Hepatocyte (in vitro differentiated cells): Measurements from ENCODE around the gene DDX5. TPM values are rescaled to one million over a fixed set of nuclear protein-coding genes. Genes with fewer than 3 reads are reported as not detected.
A peak's percentile ranks its signal among the peaks of the same experiment; 100 is the strongest.

Experiments used
- DNase-seq: peaks from one replicate; pipeline ENCODE4 v3.0.0-alpha.2; 2016; ENCODE audit warnings: low spot score
- H2AFZ ChIP-seq: fragments of 200-600 bp; sonication (generic); 2 replicates; pipeline ENCODE4 v1.6.0; 2016; ENCODE audit warnings: antibody characterized with exemption, mild to moderate bottlenecking
- H3K27ac ChIP-seq: fragments of 200-600 bp; sonication (generic); 2 replicates; pipeline ENCODE4 v1.5.1; 2016; ENCODE audit warnings: mild to moderate bottlenecking
- H3K27me3 ChIP-seq: fragments of 200-600 bp; sonication (generic); 2 replicates; pipeline ENCODE4 v1.6.1; 2016
- H3K36me3 ChIP-seq: fragments of 200-600 bp; sonication (generic); replicated peaks from 2 replicates; pipeline ENCODE4 v1.5.1; 2016; ENCODE audit warnings: low read depth; ENCODE audit not compliant: insufficient read depth
- H3K4me1 ChIP-seq: fragments of 200-600 bp; sonication (generic); 2 replicates; pipeline ENCODE4 v1.5.1; 2016; ENCODE audit warnings: mild to moderate bottlenecking, moderate library complexity; ENCODE audit not compliant: insufficient read depth
- H3K4me2 ChIP-seq: fragments of 200-600 bp; sonication (generic); 2 replicates; pipeline ENCODE4 v1.6.0; 2016
- H3K4me3 ChIP-seq: fragments of 200-600 bp; sonication (generic); 2 replicates; pipeline ENCODE4 v1.5.1; 2016; ENCODE audit warnings: mild to moderate bottlenecking
- H3K79me2 ChIP-seq: fragments of 200-600 bp; sonication (generic); 2 replicates; pipeline ENCODE4 v1.6.0; 2017; ENCODE audit warnings: mild to moderate bottlenecking
- H3K9me2 ChIP-seq: fragments of 200-600 bp; sonication (generic); replicated peaks from 2 replicates; pipeline ENCODE4 v1.6.0; 2017; ENCODE audit warnings: mild to moderate bottlenecking; ENCODE audit not compliant: insufficient read depth
- H3K9me3 ChIP-seq: fragments of 200-600 bp; sonication (generic); 2 replicates; pipeline ENCODE4 v1.5.1; 2016; ENCODE audit warnings: low read depth, mild to moderate bottlenecking
- H4K20me1 ChIP-seq: fragments of 200-600 bp; sonication (generic); 2 replicates; pipeline ENCODE4 v1.6.0; 2016; ENCODE audit warnings: mild to moderate bottlenecking; ENCODE audit not compliant: insufficient read depth, poor library complexity, severe bottlenecking
- CTCF ChIP-seq: fragments of 200-600 bp; sonication (generic); IDR thresholded peaks from 2 replicates; pipeline ENCODE4 v1.5.1; 2016; ENCODE audit warnings: antibody characterized with exemption, mild to moderate bottlenecking; ENCODE audit not compliant: poor library complexity
- EZH2 ChIP-seq: fragments of 200-600 bp; sonication (generic); IDR thresholded peaks from 2 replicates; pipeline ENCODE4 v1.6.1; 2016; ENCODE audit warnings: antibody characterized with exemption, mild to moderate bottlenecking, borderline replicate concordance
- WGBS: methylation state at CpG from one replicate; pipeline ENCODE4 v1.1.6; 2016; ENCODE audit warnings: low lambda C conversion rate; ENCODE audit errors: missing lambda C conversion rate; 5-methylcytosine and 5-hydroxymethylcytosine counted together
- polyA plus RNA-seq: library from polyadenylated mRNA; unstranded; fragments of >200 nt; fragmentation: Nextera tagmentation; extraction: Ambion mirVana; gene quantifications from 2 replicates; pipeline ENCODE4 v1.2.1, GENCODE V29; 2016
- total RNA-seq: library from RNA; depleted of rRNA; stranded (reverse); fragments of >200 nt; gene quantifications from 2 replicates; pipeline ENCODE4 v1.2.3, GENCODE V29; 2014

Gene DDX5
- total and polyA plus RNA-seq, 2 experiments from 2014 or later, result 513 to 786 TPM

DNA sequence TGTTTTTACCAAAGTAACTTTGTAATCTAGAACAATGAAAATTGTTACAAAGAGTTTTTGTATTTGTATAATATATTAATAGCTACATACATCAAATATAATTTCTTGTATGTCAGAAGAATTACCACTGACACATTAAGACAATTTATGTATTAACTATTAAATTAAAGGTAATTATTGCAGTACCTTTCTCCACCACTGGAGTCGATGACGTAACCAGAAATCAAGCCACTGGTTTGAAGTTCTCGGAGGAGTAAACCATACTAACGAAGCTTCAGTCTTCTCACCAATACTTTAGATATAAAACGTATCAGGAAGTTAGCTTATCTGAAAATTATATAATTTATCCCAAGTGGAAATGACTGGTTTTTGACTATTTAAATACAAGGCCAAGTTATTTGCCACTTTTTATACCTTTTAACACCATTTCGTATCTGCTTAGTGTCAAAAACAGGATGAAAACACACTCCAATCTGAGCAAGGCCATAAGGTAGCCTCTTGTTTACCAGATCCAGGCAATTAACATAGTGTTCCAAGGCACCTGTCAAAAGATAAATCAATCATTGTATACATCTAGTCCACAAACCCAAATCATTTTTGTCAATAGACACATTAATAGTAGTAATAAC is 13.5 kb downstream of the DDX5 start:
- no peak overlapping the region for H2AFZ ChIP-seq
- no peak overlapping the region for H3K4me3 ChIP-seq
- no peaks in the 10 kb centered on the region for H3K27me3 ChIP-seq
- TF ChIP-seq EZH2 (no peak), CTCF (peak; percentile 14)
- no peak overlapping the region for H3K27ac ChIP-seq
- H3K4me2 ChIP-seq, result no peak overlapping the region
- DNase-seq, result no peak
- WGBS, result 95% methylated on average over 6 of the region's 6 CpGs
- no peaks in the 10 kb centered on the region for H3K9me2 ChIP-seq
- H4K20me1 ChIP-seq, result no peaks in the 10 kb centered on the region
- H3K9me3 ChIP-seq, result no peaks in the 10 kb centered on the region
- no peaks in the 10 kb centered on the region for H3K36me3 ChIP-seq
- H3K79me2 ChIP-seq, result peaks cover 28% of the 10 kb centered on the region
- H3K4me1 ChIP-seq, result peaks cover 10% of the 10 kb centered on the region

- TF ChIP-seq EZH2, result no peak
- no peak for TF ChIP-seq CTCF
- WGBS, result 91% methylated on average over 3 of the region's 3 CpGs
- Histone ChIP-seq H3K36me3 (no peaks in the 10 kb centered on the region), H3K4me2 (no peak overlapping the region), H3K4me3 (no peak overlapping the region), H4K20me1 (no peaks in the 10 kb centered on the region), H3K4me1 (peaks cover 6% of the 10 kb centered on the region), H3K27ac (no peak overlapping the region), H3K9me3 (no peaks in the 10 kb centered on the region), H2AFZ (no peak overlapping the region), H3K9me2 (no peaks in the 10 kb centered on the region), H3K27me3 (no peaks in the 10 kb centered on the region), H3K79me2 (peaks cover 28% of the 10 kb centered on the region)
- no peak for DNase-seq
Observed at GRCh38 chr17:64491994-64492393, 14.1 kb downstream of the DDX5 start.

DNA sequence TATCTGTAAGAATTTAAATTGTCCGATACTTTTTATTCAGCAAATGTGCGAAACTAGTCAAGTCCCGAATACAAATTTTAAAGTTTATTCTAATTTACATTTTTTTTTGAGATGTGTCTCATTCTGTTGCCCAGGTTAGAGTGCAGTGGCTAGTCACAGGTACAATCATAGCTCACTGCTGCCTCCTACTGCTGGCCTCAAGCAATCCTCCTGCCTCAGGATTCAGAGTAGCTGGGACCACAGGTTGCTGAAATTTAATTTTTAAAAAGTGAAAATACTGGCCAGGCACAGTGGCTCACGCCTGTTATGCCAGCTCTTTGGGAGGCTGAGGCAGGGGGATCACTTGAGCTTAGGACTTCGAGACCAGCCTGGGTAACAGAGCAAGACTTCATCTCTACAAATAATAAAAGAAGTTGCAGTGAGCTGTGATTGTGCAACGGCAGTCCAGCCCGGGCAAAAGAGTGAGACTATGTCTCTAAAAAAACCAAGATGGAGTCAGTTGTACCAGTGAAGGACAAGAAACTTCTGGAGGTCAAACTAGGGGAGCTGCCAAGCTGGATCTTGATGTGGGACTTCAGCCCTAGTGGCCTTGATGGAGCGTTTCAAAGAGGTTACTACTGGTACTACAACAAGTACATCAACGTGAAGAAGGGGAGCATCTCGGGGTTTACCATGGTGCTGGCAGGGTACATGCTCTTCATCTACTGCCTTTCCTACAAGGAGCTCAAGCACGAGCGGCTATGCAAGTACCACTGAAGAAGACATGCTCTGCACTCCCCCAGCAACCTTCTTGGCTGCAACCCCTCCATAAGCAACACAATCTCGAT is 14.8 kb downstream of the DDX5 start:
- H3K27ac ChIP-seq, result no peak overlapping the region
- DNase-seq, result peak; percentile 23
- peaks cover 6% of the 10 kb centered on the region for H3K4me1 ChIP-seq
- H3K79me2 ChIP-seq, result peaks cover 27% of the 10 kb centered on the region
- H2AFZ ChIP-seq, result no peak overlapping the region
- 97% methylated on average over 13 of the region's 13 CpGs for WGBS
- no peaks in the 10 kb centered on the region for H3K27me3 ChIP-seq
- no peak overlapping the region for H3K4me2 ChIP-seq
- no peaks in the 10 kb centered on the region for H3K9me2 ChIP-seq
- H3K36me3 ChIP-seq, result no peaks in the 10 kb centered on the region
- H3K9me3 ChIP-seq, result no peaks in the 10 kb centered on the region
- H4K20me1 ChIP-seq, result no peaks in the 10 kb centered on the region
- TF ChIP-seq CTCF, result peak; percentile 43
- TF ChIP-seq EZH2, result no peak
- H3K4me3 ChIP-seq, result no peak overlapping the region
